ENCODE results near the gene ELP2. TPM values are rescaled to one million over a fixed set of nuclear protein-coding genes. Genes with fewer than 3 reads are reported as not detected.
"Not testable (repeated sequence)": the region's sequence is repeated elsewhere in the genome, so short reads cannot be mapped to it uniquely, and the experiment has no call there.

Gene ELP2
- 131 to 144 TPM (median 143 TPM) in 3 replicates for total RNA-seq

- Mint-ChIP-seq H3K27me3 (ENCODE audit: low read depth) (no peaks in the 10 kb centered on the region), H3K27ac (peak within 1 kb of the TSS; percentile 97), H3K4me1 (peaks cover 28% of the 10 kb centered on the region), H3K36me3 (no peaks in the 10 kb centered on the region), H3K9me3 (no peaks in the 10 kb centered on the region), H3K4me3 (peak within 1 kb of the TSS; percentile 97)
- peak; percentile 92 to 98 for DNase-seq (ENCODE audit: low spot score in 2 of 2, unreplicated experiment in 2 of 2)
- TF ChIP-seq CTCF (IDR thresholded peaks at IDR 0.05; ENCODE audit: unreplicated experiment): no peak
These were observed at the start of gene ELP2, which contains the start of gene SLC39A6 for GRCh38 chr18:36129300-36130038. ELP2 (plus strand) TSS chr18:36129899; CDS start chr18:36129934, 35 bp downstream. SLC39A6 (minus strand) TSS chr18:36129340; CDS start chr18:36127007, 2,333 bp downstream.

GRCh38 chr18:36081118-36081517 is 48.6 kb upstream of the ELP2 start:
- not testable (repeated sequence) for H3K36me3 Mint-ChIP-seq; H3K27ac Mint-ChIP-seq; H3K27me3 Mint-ChIP-seq (ENCODE audit: low read depth); DNase-seq (ENCODE audit: low spot score in 2 of 2, unreplicated experiment in 2 of 2); H3K4me1 Mint-ChIP-seq; H3K4me3 Mint-ChIP-seq
- peaks cover 52% of the 10 kb centered on the region for H3K9me3 Mint-ChIP-seq

GRCh38 chr18:36083729-36084128 is 46.0 kb upstream of the ELP2 start:
- Mint-ChIP-seq H3K9me3 (peaks cover 51% of the 10 kb centered on the region), H3K36me3 (no peaks in the 10 kb centered on the region), H3K27ac (no peak overlapping the region), H3K27me3 (ENCODE audit: low read depth) (no peaks in the 10 kb centered on the region), H3K4me3 (no peak overlapping the region), H3K4me1 (no peaks in the 10 kb centered on the region)
- DNase-seq (ENCODE audit: low spot score in 2 of 2, unreplicated experiment in 2 of 2): no peak
- no peak for TF ChIP-seq CTCF (IDR thresholded peaks at IDR 0.05; ENCODE audit: unreplicated experiment)

- no peak overlapping the region for H3K4me3 Mint-ChIP-seq
These were observed 44.5 kb upstream of the ELP2 start for GRCh38 chr18:36085195-36085594.

GRCh38 chr18:36086186-36086585 is 43.5 kb upstream of the ELP2 start:
- Mint-ChIP-seq H3K9me3 (peaks cover 30% of the 10 kb centered on the region), H3K36me3 (no peaks in the 10 kb centered on the region), H3K27me3 (ENCODE audit: low read depth) (no peaks in the 10 kb centered on the region), H3K4me1 (peaks cover 4% of the 10 kb centered on the region), H3K4me3 (no peak overlapping the region), H3K27ac (no peak overlapping the region)
- DNase-seq (ENCODE audit: low spot score in 2 of 2, unreplicated experiment in 2 of 2): no peak
- TF ChIP-seq CTCF (IDR thresholded peaks at IDR 0.05; ENCODE audit: unreplicated experiment): no peak

More at GRCh38 chr18:36085195-36085594, 44.5 kb upstream of the ELP2 start:
- no peak for DNase-seq (ENCODE audit: low spot score in 2 of 2, unreplicated experiment in 2 of 2)
- Mint-ChIP-seq H3K27me3 (ENCODE audit: low read depth) (no peaks in the 10 kb centered on the region), H3K27ac (no peak overlapping the region), H3K36me3 (no peaks in the 10 kb centered on the region), H3K4me1 (peaks cover 4% of the 10 kb centered on the region), H3K9me3 (peaks cover 39% of the 10 kb centered on the region)
- TF ChIP-seq CTCF (IDR thresholded peaks at IDR 0.05; ENCODE audit: unreplicated experiment): no peak

- peaks cover 4% of the 10 kb centered on the region for H3K4me1 Mint-ChIP-seq
- no peak overlapping the region for H3K27ac Mint-ChIP-seq
- no peak for DNase-seq (ENCODE audit: low spot score in 2 of 2, unreplicated experiment in 2 of 2)
- H3K9me3 Mint-ChIP-seq: peaks cover 14% of the 10 kb centered on the region
- no peaks in the 10 kb centered on the region for H3K36me3 Mint-ChIP-seq
- H3K27me3 Mint-ChIP-seq (ENCODE audit: low read depth): peaks cover 2% of the 10 kb centered on the region
- TF ChIP-seq CTCF (IDR thresholded peaks at IDR 0.05; ENCODE audit: unreplicated experiment): no peak
- H3K4me3 Mint-ChIP-seq: no peak overlapping the region
These were observed 41.4 kb upstream of the ELP2 start for GRCh38 chr18:36088256-36088655.

Data from mesothelial cell of epicardium (in vitro differentiated cells).